Muscle layer of colon (tissue), 2 donors: ENCODE measurements around the gene PTPRQ.

Experiments used
- H3K27ac ChIP-seq: one replicate; pipeline ENCODE4 v1.7.0; 2013; ENCODE audit warnings: low read depth, mild to moderate bottlenecking, low read length, moderate library complexity
- H3K27me3 ChIP-seq, 2 donors: one replicate each; pipeline ENCODE4 v1.7.0; 2013; ENCODE audit warnings: low read length in 2 of 2, mild to moderate bottlenecking in 2 of 2; ENCODE audit not compliant: insufficient read depth in 2 of 2, control insufficient read depth in 1 of 2
- H3K36me3 ChIP-seq: one replicate; pipeline ENCODE4 v1.7.0; 2013; ENCODE audit warnings: mild to moderate bottlenecking, low read length; ENCODE audit not compliant: insufficient read depth
- H3K4me1 ChIP-seq: one replicate; pipeline ENCODE4 v1.7.0; 2013; ENCODE audit warnings: mild to moderate bottlenecking, low read length; ENCODE audit not compliant: insufficient read depth
- H3K4me3 ChIP-seq, 2 donors: one replicate each; pipeline ENCODE4 v1.7.0; 2013; ENCODE audit warnings: low read length in 2 of 2, low read depth in 1 of 2, mild to moderate bottlenecking in 1 of 2, moderate library complexity in 1 of 2
- H3K9ac ChIP-seq: one replicate; pipeline ENCODE4 v1.7.0; 2013; ENCODE audit warnings: low read length
- H3K9me3 ChIP-seq: one replicate; pipeline ENCODE4 v1.7.0; 2013; ENCODE audit warnings: mild to moderate bottlenecking, low read length
- donor health status: abdominal sarcoma.
- donor health status: Adenocarcinoma of cecum.

Gene PTPRQ

GRCh38 chr12:80513211-80513610, 69.2 kb downstream of the PTPRQ start:
- no peak overlapping the region for H3K27ac ChIP-seq
- H3K9me3 ChIP-seq, result no peaks in the 10 kb centered on the region
- H3K36me3 ChIP-seq, result no peaks in the 10 kb centered on the region
- no peaks in the 10 kb centered on the region for H3K4me1 ChIP-seq
- no peak overlapping the region for H3K4me3 ChIP-seq
- no peaks in the 10 kb centered on the region for H3K27me3 ChIP-seq
- H3K9ac ChIP-seq, result no peak overlapping the region

GRCh38 chr12:80517655-80518054, 73.6 kb downstream of the PTPRQ start:
- H3K27me3 ChIP-seq, result no peaks in the 10 kb centered on the region
- H3K4me3 ChIP-seq, result no peak overlapping the region
- no peaks in the 10 kb centered on the region for H3K9me3 ChIP-seq
- H3K4me1 ChIP-seq, result no peaks in the 10 kb centered on the region
- H3K27ac ChIP-seq, result no peak overlapping the region
- no peak overlapping the region for H3K9ac ChIP-seq
- no peaks in the 10 kb centered on the region for H3K36me3 ChIP-seq

GRCh38 chr12:80531646-80532045, 87.6 kb downstream of the PTPRQ start:
- Histone ChIP-seq H3K9me3 (no peaks in the 10 kb centered on the region), H3K9ac (no peak overlapping the region), H3K27me3 (no peaks in the 10 kb centered on the region), H3K36me3 (no peaks in the 10 kb centered on the region), H3K4me3 (no peak overlapping the region), H3K4me1 (no peaks in the 10 kb centered on the region), H3K27ac (no peak overlapping the region)

GRCh38 chr12:80539029-80539428, 95.0 kb downstream of the PTPRQ start:
- H3K36me3 ChIP-seq, result no peaks in the 10 kb centered on the region
- H3K27ac ChIP-seq, result no peak overlapping the region

GRCh38 chr12:80549298-80549697, 105.3 kb downstream of the PTPRQ start:
- no peak overlapping the region for H3K9ac ChIP-seq
- no peaks in the 10 kb centered on the region for H3K27me3 ChIP-seq
- H3K9me3 ChIP-seq, result no peaks in the 10 kb centered on the region
- H3K36me3 ChIP-seq, result no peaks in the 10 kb centered on the region
- H3K27ac ChIP-seq, result no peak overlapping the region
- H3K4me1 ChIP-seq, result no peaks in the 10 kb centered on the region
- H3K4me3 ChIP-seq, result no peak overlapping the region

More at GRCh38 chr12:80539029-80539428, 95.0 kb downstream of the PTPRQ start:
- no peaks in the 10 kb centered on the region for H3K27me3 ChIP-seq
- no peaks in the 10 kb centered on the region for H3K4me1 ChIP-seq
- no peaks in the 10 kb centered on the region for H3K9me3 ChIP-seq
- no peak overlapping the region for H3K4me3 ChIP-seq
- H3K9ac ChIP-seq, result no peak overlapping the region

- Histone ChIP-seq H3K36me3 (no peaks in the 10 kb centered on the region), H3K4me3 (no peak overlapping the region), H3K27me3 (no peaks in the 10 kb centered on the region), H3K9ac (no peak overlapping the region), H3K4me1 (no peaks in the 10 kb centered on the region), H3K27ac (no peak overlapping the region), H3K9me3 (no peaks in the 10 kb centered on the region)
Measured at GRCh38 chr12:80551897-80552296, 107.9 kb downstream of the PTPRQ start.

- H3K4me1 ChIP-seq, result no peaks in the 10 kb centered on the region
- no peaks in the 10 kb centered on the region for H3K9me3 ChIP-seq
- no peak overlapping the region for H3K27ac ChIP-seq
- H3K27me3 ChIP-seq, result no peaks in the 10 kb centered on the region
- no peak overlapping the region for H3K9ac ChIP-seq
- no peaks in the 10 kb centered on the region for H3K36me3 ChIP-seq
- no peak overlapping the region for H3K4me3 ChIP-seq
Measured at GRCh38 chr12:80553316-80553715, 109.3 kb downstream of the PTPRQ start.

- H3K4me3 ChIP-seq, result no peak overlapping the region
- H3K27ac ChIP-seq, result no peak overlapping the region
- no peaks in the 10 kb centered on the region for H3K4me1 ChIP-seq
- no peaks in the 10 kb centered on the region for H3K36me3 ChIP-seq
- no peaks in the 10 kb centered on the region for H3K27me3 ChIP-seq
- no peak overlapping the region for H3K9ac ChIP-seq
- H3K9me3 ChIP-seq, result no peaks in the 10 kb centered on the region
Measured at GRCh38 chr12:80556566-80556965, 112.5 kb downstream of the PTPRQ start.

GRCh38 chr12:80559766-80560165, 115.7 kb downstream of the PTPRQ start:
- no peaks in the 10 kb centered on the region for H3K9me3 ChIP-seq
- no peaks in the 10 kb centered on the region for H3K36me3 ChIP-seq
- H3K4me3 ChIP-seq, result no peak overlapping the region
- no peaks in the 10 kb centered on the region for H3K4me1 ChIP-seq
- H3K27ac ChIP-seq, result no peak overlapping the region
- H3K27me3 ChIP-seq, result no peaks in the 10 kb centered on the region
- H3K9ac ChIP-seq, result no peak overlapping the region

- Histone ChIP-seq H3K27me3 (no peaks in the 10 kb centered on the region), H3K36me3 (no peaks in the 10 kb centered on the region), H3K4me3 (no peak overlapping the region), H3K9me3 (no peaks in the 10 kb centered on the region), H3K27ac (no peak overlapping the region), H3K4me1 (no peaks in the 10 kb centered on the region), H3K9ac (no peak overlapping the region)
Measured at GRCh38 chr12:80565271-80565670, 121.2 kb downstream of the PTPRQ start.

- Histone ChIP-seq H3K4me1 (no peaks in the 10 kb centered on the region), H3K27ac (no peak overlapping the region), H3K4me3 (no peak overlapping the region), H3K9me3 (no peaks in the 10 kb centered on the region), H3K9ac (no peak overlapping the region), H3K36me3 (no peaks in the 10 kb centered on the region), H3K27me3 (no peaks in the 10 kb centered on the region)
Measured at GRCh38 chr12:80567401-80567800, 123.4 kb downstream of the PTPRQ start.

- Histone ChIP-seq H3K4me1 (no peaks in the 10 kb centered on the region), H3K4me3 (no peak overlapping the region), H3K27ac (no peak overlapping the region), H3K27me3 (no peaks in the 10 kb centered on the region), H3K36me3 (no peaks in the 10 kb centered on the region), H3K9me3 (no peaks in the 10 kb centered on the region), H3K9ac (no peak overlapping the region)
Measured at GRCh38 chr12:80576641-80577418, 132.8 kb downstream of the PTPRQ start.
